ENCODE results near the gene IFIT3. TPM values are rescaled to one million over a fixed set of nuclear protein-coding genes. Genes with fewer than 3 reads are reported as not detected.

IFIT3 gene
- total RNA-seq, 1 experiment from 2014 or later: 0.55 TPM

DNA sequence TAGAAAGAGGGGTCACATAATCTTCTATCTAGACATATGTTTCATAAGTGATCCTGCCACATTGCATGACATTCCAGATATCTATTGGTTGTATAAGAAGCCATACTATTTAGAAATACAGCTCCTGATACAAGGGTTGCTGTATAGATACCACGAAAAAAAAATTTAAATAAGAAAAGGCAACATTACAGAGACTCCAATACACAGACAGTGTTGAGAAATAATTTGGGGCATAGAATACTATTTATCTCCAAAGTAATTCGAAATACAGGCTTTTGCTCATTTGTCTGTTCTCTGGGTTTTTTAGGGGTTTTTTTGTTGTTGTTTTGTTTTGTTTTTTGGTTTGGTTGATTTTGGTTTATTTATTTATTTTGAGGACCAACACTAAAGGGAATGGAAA is 23.4 kb upstream of the IFIT3 start:
- no peak overlapping the region for H3K56ac ChIP-seq (ENCODE audit: insufficient read length, low read depth, low read length)
- no peaks in the 10 kb centered on the region for H3K27me3 ChIP-seq (ENCODE audit: insufficient read depth, low read length)
- H3K27ac Mint-ChIP-seq: no peak overlapping the region
- H3K4me2 ChIP-seq (ENCODE audit: insufficient read depth, insufficient read length, low read length): no peak overlapping the region
- H3K4me3 Mint-ChIP-seq: no peak overlapping the region
- H3K14ac ChIP-seq (ENCODE audit: insufficient read depth, low read length): no peak overlapping the region
- no peak overlapping the region for H3K9ac ChIP-seq (ENCODE audit: extremely low read depth, insufficient read length, low read length)
- peaks cover 14 to 16% of the 10 kb centered on the region in 2 experiments for H3K4me1 Mint-ChIP-seq
- H2AFZ ChIP-seq (ENCODE audit: low read length): no peak overlapping the region
- WGBS (ENCODE audit: extremely low coverage, insufficient read length, low lambda C conversion rate): no CpG with 5 or more reads among the region's 2 CpGs
- no peak overlapping the region for H3K23ac ChIP-seq (ENCODE audit: insufficient read length, low read depth, low read length)
- TF ChIP-seq, protein P1, sequence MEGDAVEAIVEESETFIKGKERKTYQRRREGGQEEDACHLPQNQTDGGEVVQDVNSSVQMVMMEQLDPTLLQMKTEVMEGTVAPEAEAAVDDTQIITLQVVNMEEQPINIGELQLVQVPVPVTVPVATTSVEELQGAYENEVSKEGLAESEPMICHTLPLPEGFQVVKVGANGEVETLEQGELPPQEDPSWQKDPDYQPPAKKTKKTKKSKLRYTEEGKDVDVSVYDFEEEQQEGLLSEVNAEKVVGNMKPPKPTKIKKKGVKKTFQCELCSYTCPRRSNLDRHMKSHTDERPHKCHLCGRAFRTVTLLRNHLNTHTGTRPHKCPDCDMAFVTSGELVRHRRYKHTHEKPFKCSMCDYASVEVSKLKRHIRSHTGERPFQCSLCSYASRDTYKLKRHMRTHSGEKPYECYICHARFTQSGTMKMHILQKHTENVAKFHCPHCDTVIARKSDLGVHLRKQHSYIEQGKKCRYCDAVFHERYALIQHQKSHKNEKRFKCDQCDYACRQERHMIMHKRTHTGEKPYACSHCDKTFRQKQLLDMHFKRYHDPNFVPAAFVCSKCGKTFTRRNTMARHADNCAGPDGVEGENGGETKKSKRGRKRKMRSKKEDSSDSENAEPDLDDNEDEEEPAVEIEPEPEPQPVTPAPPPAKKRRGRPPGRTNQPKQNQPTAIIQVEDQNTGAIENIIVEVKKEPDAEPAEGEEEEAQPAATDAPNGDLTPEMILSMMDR (conservative IDR thresholded peaks at IDR 0.05): no peak
- no peak overlapping the region for H2AK5ac ChIP-seq (ENCODE audit: insufficient read length, low read length)
- H4K20me1 ChIP-seq (ENCODE audit: control insufficient read depth, insufficient read depth, insufficient read length): no peaks in the 10 kb centered on the region
- H3K36me3 Mint-ChIP-seq (ENCODE audit: insufficient read depth in 1 of 3, low read depth in 3 of 3): no peaks in the 10 kb centered on the region
- no peaks in the 10 kb centered on the region; the same call in 1 of the 2 replicates for H3K27me3 Mint-ChIP-seq (ENCODE audit: low read depth)
- no peak overlapping the region for H2BK5ac ChIP-seq (ENCODE audit: insufficient read length, low read length)
- H2BK15ac ChIP-seq (ENCODE audit: low read depth, low read length): no peak overlapping the region
- no peaks in the 10 kb centered on the region for H3K9me3 ChIP-seq (ENCODE audit: control insufficient read depth, low read depth, low read length)
- H3K79me2 ChIP-seq (ENCODE audit: insufficient read depth, low read length): no peaks in the 10 kb centered on the region
- no peak overlapping the region for H3T11ph ChIP-seq (ENCODE audit: low read length)
- no peaks in the 10 kb centered on the region for H3K23me2 ChIP-seq (ENCODE audit: insufficient read length, low read depth, low read length, poor library complexity, severe bottlenecking)
- no peak overlapping the region for H3K4ac ChIP-seq (ENCODE audit: low read depth, low read length)
- no peak overlapping the region for H2BK12ac ChIP-seq (ENCODE audit: insufficient read length, low read depth, low read length)
- peaks cover 3% of the 10 kb centered on the region for H3K4me1 ChIP-seq (ENCODE audit: insufficient read depth, low read length)
- H3K18ac ChIP-seq (ENCODE audit: insufficient read length, low read depth, low read length): no peak overlapping the region
- H4K5ac ChIP-seq (ENCODE audit: insufficient read length, low read depth, low read length): no peak overlapping the region
- H2BK120ac ChIP-seq (ENCODE audit: low read depth, low read length, poor library complexity, severe bottlenecking): no peak overlapping the region
- H2BK20ac ChIP-seq (ENCODE audit: low read depth, low read length, poor library complexity, severe bottlenecking): no peak overlapping the region
- no peak for DNase-seq
- no peak overlapping the region for H4K91ac ChIP-seq (ENCODE audit: insufficient read length, low read depth, low read length)
- H4K8ac ChIP-seq (replicated peaks; ENCODE audit: insufficient read length, low read depth, low read length): no peak overlapping the region
- H3K79me1 ChIP-seq (ENCODE audit: insufficient read depth, low read depth, low read length, poor library complexity, severe bottlenecking): no peaks in the 10 kb centered on the region
- H3K9me3 Mint-ChIP-seq: no peaks in the 10 kb centered on the region
- H3K27ac ChIP-seq (ENCODE audit: insufficient read length, low read depth, low read length): no peak overlapping the region

All from H9 (cell line).